ENCODE measurements around the gene KCNJ5.

The KCNJ5 gene

DNA sequence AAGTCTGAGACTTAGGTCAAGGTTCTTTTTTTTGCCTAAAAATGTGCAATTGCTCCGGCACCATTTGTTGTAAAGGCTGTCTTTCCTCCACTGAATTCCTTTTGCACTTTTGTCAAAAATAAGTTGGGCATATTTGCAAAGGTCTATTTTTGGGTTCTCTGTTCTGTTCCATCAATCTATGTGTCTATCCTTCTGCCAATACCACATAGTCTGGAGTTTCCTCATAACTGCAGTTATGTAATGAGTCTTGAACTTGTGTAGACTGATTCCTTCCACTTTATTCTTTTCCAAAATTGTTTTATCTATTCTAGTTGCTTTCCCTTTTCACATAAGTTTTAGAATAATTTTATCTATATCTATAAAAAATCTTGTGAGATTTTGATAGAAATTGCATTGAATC lies 6.7 kb downstream of the KCNJ5 start:
- no peak for DNase-seq

DNA sequence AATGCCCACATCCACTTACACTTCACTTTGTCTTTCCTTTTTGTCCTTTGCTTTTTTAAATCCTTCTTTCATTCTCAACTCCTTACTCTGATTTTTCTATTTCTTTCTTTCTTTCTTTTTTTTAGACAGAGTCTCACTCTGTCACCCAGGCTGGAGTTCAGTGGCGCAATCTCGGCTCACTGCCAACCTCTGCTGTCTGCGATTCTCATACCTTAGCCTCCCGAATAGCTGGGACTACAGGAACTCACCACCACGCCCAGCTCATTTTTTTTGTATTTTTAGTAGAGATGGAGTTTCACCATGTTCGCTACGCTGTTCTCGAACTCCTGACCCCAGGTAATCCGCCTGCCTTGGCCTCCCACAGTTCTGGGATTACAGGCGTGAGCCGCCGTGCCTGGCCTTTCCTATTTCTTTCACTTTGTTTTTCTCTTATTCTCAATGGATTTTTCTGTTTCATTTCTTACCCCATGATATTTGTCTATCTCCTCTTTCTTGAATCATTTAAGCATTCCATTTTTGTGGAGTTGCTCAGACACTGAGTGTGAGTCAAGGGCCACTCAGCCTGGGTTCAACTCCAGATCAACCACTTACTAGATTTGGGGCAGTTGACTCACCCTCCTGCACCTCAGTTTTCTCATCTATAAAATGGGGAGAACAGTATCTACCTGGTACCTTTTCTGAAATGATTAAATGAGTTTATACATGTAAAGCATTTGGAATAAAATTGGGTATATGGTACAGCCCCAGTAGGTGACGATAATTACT lies 7.6 kb downstream of the KCNJ5 start:
- no peak for DNase-seq

DNA sequence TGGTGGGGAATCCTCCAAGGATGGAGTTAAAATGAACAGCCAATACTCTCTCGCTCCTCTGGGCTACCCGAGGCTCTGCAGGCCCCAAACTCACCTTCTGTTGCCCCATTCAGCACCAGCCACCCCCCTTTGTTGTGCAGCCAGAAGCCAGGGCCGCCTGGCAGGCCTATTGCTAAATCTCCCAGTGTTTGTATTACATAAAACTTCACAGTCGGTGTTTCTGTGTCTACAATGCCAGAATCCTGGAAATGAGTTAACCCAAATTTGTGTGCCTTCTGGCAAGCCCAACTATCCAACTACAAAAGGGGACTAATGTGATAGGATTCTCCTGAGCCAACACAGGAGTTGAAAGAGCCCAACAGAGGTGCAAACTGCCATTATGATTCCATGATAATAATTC lies 9.3 kb downstream of the KCNJ5 start:
- no peak for DNase-seq

DNA sequence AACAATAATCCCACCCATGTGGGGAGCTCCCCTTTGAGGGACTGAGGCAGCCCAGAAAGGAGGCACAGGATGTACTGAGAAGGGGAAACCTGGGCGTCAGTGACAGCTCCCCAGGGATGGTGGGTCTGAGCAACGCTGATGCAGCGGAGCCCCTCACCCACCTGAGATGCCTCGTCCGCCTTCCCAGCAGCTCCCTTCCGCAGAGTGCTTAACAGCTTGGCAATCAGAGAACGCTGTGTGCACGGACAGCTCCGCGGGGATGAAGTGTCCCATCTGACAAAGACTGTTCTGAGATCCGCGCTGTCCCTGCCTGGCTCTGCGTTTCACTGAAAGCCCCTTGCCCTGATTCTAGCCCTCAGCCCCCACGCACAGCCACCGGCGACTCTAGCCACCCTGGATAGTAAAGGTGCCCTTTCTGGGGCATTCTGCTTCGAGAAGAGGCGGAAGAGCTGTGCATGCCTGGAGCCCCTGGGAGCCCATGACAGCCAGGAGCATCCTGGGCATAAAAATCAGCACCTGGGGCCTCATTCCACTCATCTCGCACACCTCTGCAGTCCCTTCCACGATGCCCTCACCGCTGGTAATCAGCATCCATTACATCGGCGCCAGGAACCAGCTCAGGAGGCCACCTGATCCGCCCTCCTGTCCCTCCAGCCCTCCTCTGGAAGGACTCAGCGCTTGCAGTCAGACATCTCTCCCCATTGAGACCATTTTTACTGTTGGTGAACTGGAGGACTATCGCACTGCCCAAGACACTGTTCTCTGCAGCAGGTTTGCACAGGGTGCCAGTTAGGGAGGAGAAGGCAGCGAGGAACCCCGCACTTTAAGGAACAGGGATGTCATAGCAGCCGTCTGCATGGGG lies 10.7 kb downstream of the KCNJ5 start:
- no peak for DNase-seq

DNA sequence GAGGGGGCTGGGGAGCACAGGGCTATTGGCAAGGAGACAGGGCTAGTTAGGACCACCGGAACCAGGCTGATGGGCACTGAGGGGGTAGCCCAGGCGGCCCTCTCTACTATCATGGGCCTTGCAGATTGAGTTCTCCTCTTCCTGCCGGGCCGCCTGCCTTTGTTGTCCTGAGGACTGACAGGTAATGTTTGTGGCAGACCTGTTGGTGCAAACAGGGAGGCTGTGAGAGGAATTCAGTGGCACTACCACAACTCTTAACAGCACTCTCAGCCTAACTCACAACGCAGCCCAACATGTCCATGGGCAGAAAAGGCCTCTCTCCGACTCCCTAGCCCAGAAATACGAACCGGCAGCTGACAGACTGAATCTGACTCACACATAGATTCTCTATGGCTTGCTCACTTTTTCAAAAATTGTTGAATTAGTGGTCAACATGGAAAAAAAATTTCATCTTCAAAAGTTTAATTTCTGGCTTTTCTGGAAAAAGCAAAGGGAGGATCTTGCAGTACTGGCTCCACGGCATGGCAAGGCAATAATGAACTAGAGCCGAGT lies 11.4 kb downstream of the KCNJ5 start:
- DNase-seq, result no peak

DNA sequence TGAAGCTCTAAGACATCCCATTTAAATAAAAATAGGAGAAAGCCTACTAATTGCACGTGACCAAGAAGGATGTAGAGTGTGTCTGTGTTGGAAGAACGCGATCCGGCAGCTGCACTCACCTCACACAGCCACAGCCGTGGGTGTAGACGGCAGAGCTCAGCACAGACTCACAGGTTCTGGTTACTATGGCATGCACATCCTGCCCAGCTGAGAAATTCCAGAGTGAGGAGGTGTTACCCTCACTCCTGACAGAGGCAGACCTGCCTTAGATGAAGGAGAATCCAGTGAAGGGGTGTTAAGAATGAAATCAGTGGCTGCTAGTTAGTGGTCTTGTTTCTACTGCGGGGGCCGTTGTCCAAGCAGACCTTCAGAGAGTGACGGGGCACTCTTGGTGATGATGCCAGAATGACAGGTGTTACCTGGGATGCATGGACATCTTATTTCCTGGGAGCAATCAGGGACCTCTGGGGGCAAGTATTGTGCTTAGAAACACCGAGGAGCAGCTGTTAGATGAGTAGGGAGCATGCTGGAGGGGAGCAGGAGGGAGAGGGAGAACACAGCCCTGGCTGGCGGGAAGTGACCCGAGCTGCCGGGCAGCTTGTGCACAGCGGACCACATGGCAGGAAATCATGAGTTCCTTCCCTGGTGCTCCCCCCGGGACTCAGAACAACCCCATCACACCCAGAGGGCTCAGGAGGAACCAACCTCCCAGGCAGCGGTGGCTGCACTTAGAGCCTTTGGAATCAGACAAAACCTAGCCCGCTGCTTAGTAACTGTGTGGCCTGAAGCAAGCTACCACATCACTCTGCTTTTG lies 12.3 kb downstream of the KCNJ5 start:
- DNase-seq, result no peak

DNA sequence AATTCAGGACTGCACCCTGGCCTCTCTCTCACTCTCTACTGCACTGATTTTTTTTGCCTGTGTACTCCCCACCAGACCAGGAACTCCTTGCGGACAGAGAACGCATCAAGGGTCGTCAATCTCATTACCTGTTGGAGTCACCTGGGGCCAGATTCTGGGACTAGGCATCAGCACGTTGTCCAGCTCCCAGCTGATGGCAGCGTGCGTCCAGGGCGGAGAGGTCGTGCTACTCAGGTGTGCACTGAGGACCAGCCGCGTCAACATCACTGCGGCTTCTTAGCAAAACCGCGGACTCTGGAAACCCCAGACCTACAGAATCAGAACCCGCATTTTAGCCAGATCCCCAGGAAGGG lies 13.1 kb downstream of the KCNJ5 start:
- no peak for DNase-seq

DNA sequence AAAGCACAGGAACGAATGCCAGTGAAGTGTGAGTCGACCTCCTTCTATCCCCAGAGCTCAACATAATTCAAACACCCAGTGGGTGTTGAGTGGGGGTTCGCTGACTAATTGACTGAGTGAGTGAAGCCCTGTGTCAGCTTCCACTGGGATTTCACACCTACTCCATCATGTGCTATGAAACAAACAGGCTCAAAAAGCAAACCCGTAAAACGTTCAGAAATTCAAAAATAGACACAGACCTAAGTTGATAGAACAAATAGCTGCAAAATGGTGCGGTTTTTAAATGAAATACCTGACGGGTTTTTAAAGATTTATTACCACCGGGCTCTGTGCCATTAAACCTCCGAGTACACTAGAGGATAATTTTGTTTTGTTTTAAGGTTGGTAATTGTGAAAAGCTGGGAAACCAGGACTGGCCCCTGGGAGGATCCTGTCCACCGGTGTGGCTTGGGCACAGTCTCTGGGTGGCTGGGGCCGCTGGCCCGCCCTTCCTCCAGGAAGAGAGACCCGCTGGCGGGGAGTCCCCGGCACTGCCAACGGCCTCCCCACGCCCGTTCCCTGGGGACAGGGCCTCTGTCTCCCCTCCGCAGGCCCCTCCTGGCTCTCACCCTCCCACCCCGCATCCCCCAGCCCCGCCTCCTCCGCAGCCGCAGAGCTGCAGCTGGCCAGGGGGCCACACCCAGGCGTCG lies 13.6 kb downstream of the KCNJ5 start:
- no peak for DNase-seq

DNA sequence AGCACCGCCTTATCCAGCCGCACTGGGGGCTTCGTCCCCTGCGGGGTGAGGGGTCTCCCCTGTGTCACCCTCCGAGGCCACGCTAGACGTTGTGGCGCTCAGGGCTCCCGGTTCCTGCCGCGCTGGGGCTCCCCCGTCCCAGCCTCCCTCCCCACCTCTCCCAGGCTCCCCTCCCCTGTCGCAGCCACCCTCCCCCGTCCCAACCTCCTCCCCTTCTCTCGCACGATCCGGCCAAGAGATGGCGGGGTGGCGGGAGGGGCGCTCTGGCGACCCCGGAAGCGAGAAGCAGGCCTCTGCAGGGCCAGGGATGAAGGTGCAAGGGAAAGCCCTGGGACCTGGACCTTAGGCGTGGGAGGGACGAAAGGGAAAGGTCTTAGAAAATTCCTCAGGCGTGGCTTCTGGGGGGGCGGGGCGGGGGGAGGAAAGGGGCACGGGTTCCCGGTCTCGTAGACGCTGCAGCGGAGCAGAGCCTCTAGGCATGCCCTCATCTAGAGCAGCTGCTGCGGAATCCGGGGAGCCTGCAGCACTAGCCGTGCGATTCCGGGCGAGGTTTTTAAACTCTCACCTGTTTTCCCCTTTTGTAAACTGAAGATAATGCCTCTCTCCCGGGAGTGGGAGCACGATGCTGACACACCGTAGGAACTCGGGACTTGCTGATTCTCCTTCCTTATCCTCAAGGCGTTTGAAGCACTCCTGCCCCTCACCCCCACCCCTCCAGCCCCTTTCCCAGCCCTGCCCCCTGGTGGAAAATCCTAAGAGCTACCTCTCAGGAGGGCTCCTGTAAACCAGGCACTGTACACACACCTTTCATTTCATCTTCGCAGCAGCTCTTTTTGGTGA lies 14.4 kb downstream of the KCNJ5 start:
- DNase-seq, result peak; percentile 63

DNA sequence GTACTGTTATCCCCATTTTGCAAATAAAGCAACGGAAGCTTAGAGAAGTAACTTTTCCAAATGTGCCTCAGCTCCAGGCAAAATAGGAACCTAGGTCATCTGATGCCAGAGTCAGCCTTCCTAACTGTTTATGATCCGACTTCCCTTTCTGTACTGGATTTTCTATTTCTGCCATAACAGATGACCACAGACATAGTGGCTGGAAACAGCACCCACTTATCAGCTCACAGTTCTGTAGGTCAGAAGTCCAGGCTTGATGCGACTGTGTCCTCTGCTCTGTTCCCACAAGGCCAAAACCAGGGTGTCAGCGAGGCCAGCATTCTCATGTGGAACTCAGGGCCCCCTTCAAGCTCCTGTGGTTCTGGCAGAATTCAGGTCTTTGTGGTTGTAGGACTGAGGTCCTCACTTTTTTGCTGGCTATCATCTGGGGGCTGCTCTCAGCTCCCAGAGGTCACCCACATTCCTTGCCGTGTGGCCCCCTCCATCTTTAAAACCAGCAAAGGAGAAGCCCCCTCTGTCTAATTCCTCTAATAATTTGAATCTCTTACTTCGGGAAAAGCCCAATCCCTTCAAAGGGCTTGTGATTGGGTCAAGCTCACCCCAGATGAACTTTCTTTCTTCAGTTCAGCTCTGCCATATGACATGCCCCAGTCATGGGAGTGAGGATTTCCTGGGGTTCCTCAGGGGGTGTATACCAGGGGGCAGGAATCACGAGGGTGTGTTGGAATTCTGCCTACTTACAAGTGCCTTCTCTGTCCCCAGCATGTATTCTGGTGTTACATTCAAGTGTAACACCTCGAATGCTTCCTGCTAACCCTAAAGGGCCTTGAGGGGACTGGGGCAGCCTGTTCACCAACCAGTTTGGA lies 15.3 kb downstream of the KCNJ5 start:
- no peak for DNase-seq

DNA sequence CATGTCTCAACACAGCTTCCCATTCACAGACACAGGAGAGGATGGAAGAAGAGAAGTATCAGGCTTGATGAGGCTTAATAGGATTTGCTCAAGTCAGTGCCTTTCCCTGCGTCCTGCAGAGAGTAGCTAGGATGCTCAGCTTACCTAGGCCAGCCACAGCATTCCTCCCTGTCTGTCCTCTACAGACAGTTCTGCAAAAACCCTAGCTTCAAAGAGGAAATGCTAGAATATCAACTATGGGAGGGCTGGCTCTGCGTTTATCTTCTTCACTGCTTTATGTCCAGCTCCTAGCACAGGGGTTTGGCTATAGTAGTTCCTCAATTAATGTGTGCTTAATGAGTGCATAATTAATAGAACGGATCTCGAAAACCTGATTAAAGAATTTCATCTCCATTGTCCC lies 16.4 kb downstream of the KCNJ5 start:
- no peak for DNase-seq

DNA sequence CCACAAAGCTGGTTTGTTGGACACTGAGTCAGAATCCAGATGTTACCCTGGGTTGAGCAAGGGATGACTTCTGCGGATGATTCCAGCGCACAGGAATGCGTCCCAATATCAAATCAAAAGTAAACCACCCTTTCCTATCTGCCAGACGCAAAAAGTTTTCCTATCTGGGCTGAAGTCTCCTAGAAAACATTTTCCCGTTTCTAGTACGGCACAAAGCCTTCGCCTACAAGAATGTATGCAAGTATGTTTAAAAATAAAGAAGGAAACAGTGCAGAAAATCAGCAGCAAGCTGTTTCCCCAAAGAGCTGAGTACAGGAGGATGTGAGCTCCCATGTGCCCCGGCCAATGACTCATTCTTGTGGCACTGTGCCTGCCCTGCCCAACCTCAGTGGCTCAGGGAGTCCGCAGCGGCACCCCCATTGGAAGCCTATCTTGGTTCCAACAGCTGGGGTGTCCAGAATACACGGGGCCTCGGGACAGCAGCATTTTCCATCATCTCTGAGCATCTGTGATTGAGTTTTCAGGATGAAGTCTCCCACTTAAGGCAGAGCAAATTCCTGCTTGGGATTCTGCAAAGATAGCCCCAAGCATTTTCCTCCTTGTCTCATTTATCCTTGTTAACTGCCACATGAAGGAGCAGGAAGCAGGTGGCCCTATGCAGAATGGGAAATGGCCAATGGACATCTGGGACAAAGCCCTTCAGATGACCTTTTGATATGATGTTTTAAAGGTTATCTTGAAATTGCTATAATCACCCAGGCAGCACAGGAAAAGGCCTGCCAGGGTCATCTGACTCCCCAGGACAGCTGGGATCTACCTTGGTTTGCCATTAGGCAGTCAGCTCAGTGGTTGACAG lies 17.5 kb downstream of the KCNJ5 start:
- DNase-seq, result peak; percentile 34

DNA sequence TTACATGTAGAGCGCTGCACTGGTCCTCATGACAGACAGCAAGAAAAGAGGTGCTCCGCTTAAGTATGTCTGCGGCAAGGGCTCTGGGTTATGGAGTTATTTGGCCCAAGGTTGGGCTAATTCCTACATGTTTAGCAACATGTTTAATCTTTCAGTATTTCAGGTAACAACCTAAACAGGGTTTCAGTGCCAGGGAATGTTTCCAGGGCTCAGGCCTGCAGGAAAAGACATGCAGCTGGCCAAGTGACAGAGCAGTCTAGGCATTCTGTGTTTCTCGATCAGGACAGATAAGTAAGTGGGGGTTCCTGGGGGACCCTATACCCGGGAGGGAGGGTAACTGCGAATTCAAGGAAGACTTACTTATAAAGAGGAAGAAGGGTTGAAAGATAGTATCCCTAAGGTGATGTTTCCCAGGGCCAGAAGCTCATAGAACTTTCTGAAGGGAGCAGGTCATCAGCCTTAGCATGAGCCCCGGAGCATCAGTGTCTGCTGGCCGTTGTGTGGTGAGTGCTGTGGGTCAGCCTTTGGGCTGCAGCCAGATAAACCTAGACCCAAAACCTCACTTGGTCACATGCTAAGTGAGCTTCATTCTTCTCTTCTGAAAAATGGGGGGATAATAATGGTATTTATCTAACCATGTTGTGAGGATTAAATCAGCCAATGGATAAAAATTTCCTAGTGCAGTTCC lies 18.4 kb downstream of the KCNJ5 start:
- no peak for DNase-seq

DNA sequence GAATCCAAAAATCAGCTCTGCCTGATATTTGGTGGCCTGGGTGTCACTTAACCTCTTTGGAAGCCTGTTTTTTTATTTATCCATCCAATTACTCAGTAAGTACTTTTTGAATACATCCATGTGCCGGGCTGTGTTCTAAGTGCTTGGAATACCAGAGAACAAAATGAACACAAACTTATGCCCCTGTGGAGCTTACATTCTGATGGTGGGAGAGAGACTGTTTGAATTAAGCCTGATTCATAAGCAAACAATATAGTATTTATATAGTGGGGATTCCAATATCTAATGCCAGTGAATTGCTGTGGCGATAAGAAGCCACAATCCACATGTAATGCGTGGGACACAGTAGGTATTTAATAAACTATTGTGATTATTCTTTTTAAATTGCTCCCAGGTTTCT lies 19.4 kb downstream of the KCNJ5 start:
- DNase-seq, result no peak

DNA sequence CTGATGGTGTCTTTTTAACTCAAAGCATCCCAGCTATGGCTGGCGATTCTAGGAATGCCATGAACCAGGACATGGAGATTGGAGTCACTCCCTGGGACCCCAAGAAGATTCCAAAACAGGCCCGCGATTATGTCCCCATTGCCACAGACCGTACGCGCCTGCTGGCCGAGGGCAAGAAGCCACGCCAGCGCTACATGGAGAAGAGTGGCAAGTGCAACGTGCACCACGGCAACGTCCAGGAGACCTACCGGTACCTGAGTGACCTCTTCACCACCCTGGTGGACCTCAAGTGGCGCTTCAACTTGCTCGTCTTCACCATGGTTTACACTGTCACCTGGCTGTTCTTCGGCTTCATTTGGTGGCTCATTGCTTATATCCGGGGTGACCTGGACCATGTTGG lies 20.1 kb downstream of the KCNJ5 start:
- DNase-seq, result no peak

DNA sequence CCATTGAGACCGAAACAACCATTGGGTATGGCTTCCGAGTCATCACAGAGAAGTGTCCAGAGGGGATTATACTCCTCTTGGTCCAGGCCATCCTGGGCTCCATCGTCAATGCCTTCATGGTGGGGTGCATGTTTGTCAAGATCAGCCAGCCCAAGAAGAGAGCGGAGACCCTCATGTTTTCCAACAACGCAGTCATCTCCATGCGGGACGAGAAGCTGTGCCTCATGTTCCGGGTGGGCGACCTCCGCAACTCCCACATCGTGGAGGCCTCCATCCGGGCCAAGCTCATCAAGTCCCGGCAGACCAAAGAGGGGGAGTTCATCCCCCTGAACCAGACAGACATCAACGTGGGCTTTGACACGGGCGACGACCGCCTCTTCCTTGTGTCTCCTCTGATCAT lies 20.5 kb downstream of the KCNJ5 start:
- no peak for DNase-seq

DNA sequence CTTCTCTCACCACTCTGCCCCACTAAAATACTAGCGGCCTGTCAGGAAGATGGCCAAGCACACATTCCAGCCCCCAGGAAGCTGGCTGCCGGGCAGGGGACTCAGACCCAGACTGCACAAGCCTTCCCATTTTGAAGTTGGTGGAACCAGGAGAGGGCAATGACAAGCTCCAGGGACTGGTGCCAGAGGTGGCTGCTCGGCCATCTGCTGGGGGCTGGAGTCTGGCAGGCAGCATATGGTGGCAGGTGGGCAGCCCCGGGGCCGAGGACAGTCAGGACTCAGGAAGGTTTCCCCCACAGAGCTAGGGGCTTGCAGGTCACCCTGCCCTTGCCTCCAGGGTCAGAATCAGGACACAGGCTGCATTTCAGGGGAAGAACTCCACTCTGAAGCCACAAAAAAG lies 22.6 kb downstream of the KCNJ5 start:
- DNase-seq, result no peak

DNA sequence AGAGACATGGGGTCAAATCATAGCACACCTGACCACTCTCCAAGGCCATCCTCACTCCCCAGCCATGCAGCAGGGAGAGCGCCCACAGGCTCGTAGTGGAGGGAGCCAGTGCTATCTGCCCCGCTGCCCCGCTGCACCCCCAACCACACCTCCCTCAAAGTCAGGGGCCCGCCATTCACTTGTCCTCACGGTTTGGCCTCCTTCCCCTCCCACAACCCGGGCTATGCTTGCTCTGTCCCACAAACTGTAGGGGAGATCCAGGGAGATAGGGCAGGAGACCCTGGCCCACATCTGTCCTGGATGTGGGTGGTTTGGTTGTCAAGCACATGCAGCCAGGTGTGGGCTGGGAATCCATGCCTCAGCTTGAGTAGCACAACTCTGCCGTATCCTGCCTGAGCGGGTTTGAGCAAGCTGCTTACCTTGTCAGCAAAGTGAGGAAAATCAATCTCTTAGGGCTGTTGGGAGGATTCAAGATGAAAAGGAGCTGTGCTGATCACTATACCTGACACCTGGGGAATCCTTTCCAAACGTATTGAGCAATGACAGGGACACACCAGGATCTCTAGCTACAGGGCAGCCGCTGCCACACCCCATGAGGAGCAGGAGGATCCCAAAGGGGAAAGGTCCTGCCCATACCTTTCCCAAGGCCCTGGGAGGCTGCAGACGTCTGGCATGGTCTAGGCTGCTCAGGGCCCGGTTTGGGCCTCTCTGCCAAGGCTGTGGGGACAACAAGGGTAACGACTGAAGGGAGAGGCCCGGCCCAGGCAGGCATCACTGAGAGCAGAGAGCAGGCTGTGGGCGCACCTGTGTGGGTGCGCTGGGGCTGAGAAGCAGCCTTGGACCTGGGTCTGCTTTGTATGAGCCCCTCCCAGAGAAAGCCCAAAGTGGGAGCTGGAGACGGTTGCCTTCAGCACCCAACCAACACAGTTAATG lies 23.3 kb downstream of the KCNJ5 start:
- no peak for DNase-seq
